Measurements from ENCODE around the gene CCDC146.
"Not testable (repeated sequence)": the region's sequence is repeated elsewhere in the genome, so short reads cannot be mapped to it uniquely, and the experiment has no call there.

DNA sequence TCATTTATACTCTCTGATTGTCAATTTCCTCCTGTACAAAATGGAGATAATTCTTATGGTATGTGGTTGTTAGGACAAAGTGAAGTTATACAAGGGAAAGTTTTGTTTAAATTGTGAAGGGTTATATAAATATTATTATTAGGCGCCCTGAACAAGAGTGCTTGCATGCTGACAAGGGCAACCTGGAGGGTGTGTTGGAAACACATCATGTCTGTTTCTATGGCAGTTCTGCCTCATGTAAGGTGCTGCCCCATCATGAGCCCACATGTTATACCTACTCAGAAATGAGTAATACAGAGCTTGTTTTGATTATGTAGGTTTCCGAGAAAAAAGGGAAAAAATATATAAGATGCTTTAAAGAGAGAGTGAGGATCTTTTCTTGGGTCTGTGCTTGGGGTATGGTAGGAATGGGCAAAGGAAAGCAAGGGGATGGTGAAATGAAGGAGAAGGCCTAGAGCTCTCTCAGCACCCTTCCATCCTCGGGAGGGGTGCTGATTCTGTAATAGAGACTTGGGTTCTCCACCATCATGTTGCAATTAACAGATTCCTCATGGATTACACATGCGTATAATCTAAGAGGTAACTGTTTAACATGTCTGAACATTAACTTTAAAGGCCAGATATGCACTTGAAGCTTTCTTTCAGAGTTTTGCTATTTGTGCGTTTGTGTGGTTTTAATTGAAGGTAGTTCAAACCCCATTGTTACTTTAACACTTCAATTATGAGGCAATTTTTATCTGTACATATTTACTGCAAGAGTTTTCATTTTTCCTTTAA, 33.4 kb downstream of the CCDC146 start:
- TF ChIP-seq, protein P1, sequence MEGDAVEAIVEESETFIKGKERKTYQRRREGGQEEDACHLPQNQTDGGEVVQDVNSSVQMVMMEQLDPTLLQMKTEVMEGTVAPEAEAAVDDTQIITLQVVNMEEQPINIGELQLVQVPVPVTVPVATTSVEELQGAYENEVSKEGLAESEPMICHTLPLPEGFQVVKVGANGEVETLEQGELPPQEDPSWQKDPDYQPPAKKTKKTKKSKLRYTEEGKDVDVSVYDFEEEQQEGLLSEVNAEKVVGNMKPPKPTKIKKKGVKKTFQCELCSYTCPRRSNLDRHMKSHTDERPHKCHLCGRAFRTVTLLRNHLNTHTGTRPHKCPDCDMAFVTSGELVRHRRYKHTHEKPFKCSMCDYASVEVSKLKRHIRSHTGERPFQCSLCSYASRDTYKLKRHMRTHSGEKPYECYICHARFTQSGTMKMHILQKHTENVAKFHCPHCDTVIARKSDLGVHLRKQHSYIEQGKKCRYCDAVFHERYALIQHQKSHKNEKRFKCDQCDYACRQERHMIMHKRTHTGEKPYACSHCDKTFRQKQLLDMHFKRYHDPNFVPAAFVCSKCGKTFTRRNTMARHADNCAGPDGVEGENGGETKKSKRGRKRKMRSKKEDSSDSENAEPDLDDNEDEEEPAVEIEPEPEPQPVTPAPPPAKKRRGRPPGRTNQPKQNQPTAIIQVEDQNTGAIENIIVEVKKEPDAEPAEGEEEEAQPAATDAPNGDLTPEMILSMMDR (IDR thresholded peaks at IDR 0.05; ENCODE audit: insufficient read depth, low read length, poor library complexity, severe bottlenecking) = not testable (repeated sequence)
- not testable (repeated sequence) for TF ChIP-seq EZH2phosphoT487 (conservative IDR thresholded peaks at IDR 0.05; ENCODE audit: low read length)
